ENCODE data around the gene LGR5. TPM values are rescaled to one million over a fixed set of nuclear protein-coding genes. Genes with fewer than 3 reads are reported as not detected.

LGR5 gene
- total and polyA plus RNA-seq, 9 donors, result 0.99 to 11.6 (median 6.3) TPM

- H3K4me1 ChIP-seq (ENCODE audit: control insufficient read depth, insufficient read depth, low read length), result no peaks in the 10 kb centered on the region
- no peaks in the 10 kb centered on the region for H3K36me3 ChIP-seq (ENCODE audit: control insufficient read depth, insufficient read depth, low read length)
- no peaks in the 10 kb centered on the region for H3K27me3 ChIP-seq (ENCODE audit: control insufficient read depth, insufficient read depth, low read length)
- WGBS (ENCODE audit: insufficient coverage), result 100% methylated on average over 1 of the region's 1 CpG
- H3K9me3 ChIP-seq (replicated peaks; ENCODE audit: control insufficient read depth, low read depth, low read length), result peaks cover 13% of the 10 kb centered on the region
- DNase-seq, result no peak
- H3K4me3 ChIP-seq (ENCODE audit: low read length), result no peak overlapping the region
- H3K27ac ChIP-seq (ENCODE audit: low read length), result no peak overlapping the region
These were observed 28.0 kb upstream of the LGR5 start for GRCh38 chr12:71411635-71412034.

GRCh38 chr12:71415336-71416231, 24.0 kb upstream of the LGR5 start:
- WGBS (ENCODE audit: insufficient coverage), result 20% methylated on average over 1 of the region's 7 CpGs
- Histone ChIP-seq H3K27ac (ENCODE audit: low read length) (no peak overlapping the region), H3K27me3 (ENCODE audit: control insufficient read depth, insufficient read depth, low read length) (no peaks in the 10 kb centered on the region), H3K9me3 (replicated peaks; ENCODE audit: control insufficient read depth, low read depth, low read length) (peaks cover 7% of the 10 kb centered on the region), H3K36me3 (ENCODE audit: control insufficient read depth, insufficient read depth, low read length) (no peaks in the 10 kb centered on the region), H3K4me1 (ENCODE audit: control insufficient read depth, insufficient read depth, low read length) (no peaks in the 10 kb centered on the region), H3K4me3 (ENCODE audit: low read length) (no peak overlapping the region)
- DNase-seq, result peak; percentile 64

GRCh38 chr12:71417181-71417580, 22.4 kb upstream of the LGR5 start:
- H3K4me3 ChIP-seq (ENCODE audit: low read length), result no peak overlapping the region
- H3K27me3 ChIP-seq (ENCODE audit: control insufficient read depth, insufficient read depth, low read length), result no peaks in the 10 kb centered on the region
- DNase-seq, result peak; percentile 52
- peaks cover 8% of the 10 kb centered on the region for H3K9me3 ChIP-seq (replicated peaks; ENCODE audit: control insufficient read depth, low read depth, low read length)
- no CpG with 5 or more reads among the region's 3 CpGs for WGBS (ENCODE audit: insufficient coverage)
- H3K27ac ChIP-seq (ENCODE audit: low read length), result peak overlapping the region; percentile 55
- H3K4me1 ChIP-seq (ENCODE audit: control insufficient read depth, insufficient read depth, low read length), result no peaks in the 10 kb centered on the region
- no peaks in the 10 kb centered on the region for H3K36me3 ChIP-seq (ENCODE audit: control insufficient read depth, insufficient read depth, low read length)

GRCh38 chr12:71420775-71421406, 18.7 kb upstream of the LGR5 start:
- Histone ChIP-seq H3K9me3 (replicated peaks; ENCODE audit: control insufficient read depth, low read depth, low read length) (peaks cover 4% of the 10 kb centered on the region), H3K36me3 (ENCODE audit: control insufficient read depth, insufficient read depth, low read length) (no peaks in the 10 kb centered on the region), H3K27me3 (ENCODE audit: control insufficient read depth, insufficient read depth, low read length) (no peaks in the 10 kb centered on the region), H3K4me3 (ENCODE audit: low read length) (no peak overlapping the region), H3K4me1 (ENCODE audit: control insufficient read depth, insufficient read depth, low read length) (no peaks in the 10 kb centered on the region), H3K27ac (ENCODE audit: low read length) (no peak overlapping the region)
- 77% methylated on average over 2 of the region's 2 CpGs for WGBS (ENCODE audit: insufficient coverage)
- no peak for DNase-seq

GRCh38 chr12:71425568-71426299, 13.9 kb upstream of the LGR5 start:
- no peak for DNase-seq
- no peak overlapping the region for H3K4me3 ChIP-seq (ENCODE audit: low read length)
- H3K27ac ChIP-seq (ENCODE audit: low read length), result no peak overlapping the region
- 100% methylated on average over 2 of the region's 4 CpGs for WGBS (ENCODE audit: insufficient coverage)
- no peaks in the 10 kb centered on the region for H3K36me3 ChIP-seq (ENCODE audit: control insufficient read depth, insufficient read depth, low read length)
- no peaks in the 10 kb centered on the region for H3K4me1 ChIP-seq (ENCODE audit: control insufficient read depth, insufficient read depth, low read length)
- H3K27me3 ChIP-seq (ENCODE audit: control insufficient read depth, insufficient read depth, low read length), result no peaks in the 10 kb centered on the region
- peaks cover 2% of the 10 kb centered on the region for H3K9me3 ChIP-seq (replicated peaks; ENCODE audit: control insufficient read depth, low read depth, low read length)

GRCh38 chr12:71426300-71427047, 13.1 kb upstream of the LGR5 start:
- H3K4me1 ChIP-seq (ENCODE audit: control insufficient read depth, insufficient read depth, low read length), result no peaks in the 10 kb centered on the region
- no peaks in the 10 kb centered on the region for H3K27me3 ChIP-seq (ENCODE audit: control insufficient read depth, insufficient read depth, low read length)
- H3K27ac ChIP-seq (ENCODE audit: low read length), result no peak overlapping the region
- H3K4me3 ChIP-seq (ENCODE audit: low read length), result no peak overlapping the region
- no peak for DNase-seq
- no peaks in the 10 kb centered on the region for H3K36me3 ChIP-seq (ENCODE audit: control insufficient read depth, insufficient read depth, low read length)
- no CpG with 5 or more reads among the region's 3 CpGs for WGBS (ENCODE audit: insufficient coverage)
- H3K9me3 ChIP-seq (replicated peaks; ENCODE audit: control insufficient read depth, low read depth, low read length), result no peaks in the 10 kb centered on the region

GRCh38 chr12:71430756-71431155, 8.8 kb upstream of the LGR5 start:
- Histone ChIP-seq H3K27me3 (ENCODE audit: control insufficient read depth, insufficient read depth, low read length) (no peaks in the 10 kb centered on the region), H3K4me1 (ENCODE audit: control insufficient read depth, insufficient read depth, low read length) (no peaks in the 10 kb centered on the region), H3K36me3 (ENCODE audit: control insufficient read depth, insufficient read depth, low read length) (no peaks in the 10 kb centered on the region), H3K4me3 (ENCODE audit: low read length) (no peak overlapping the region), H3K27ac (ENCODE audit: low read length) (no peak overlapping the region), H3K9me3 (replicated peaks; ENCODE audit: control insufficient read depth, low read depth, low read length) (peaks cover 1% of the 10 kb centered on the region)
- DNase-seq, result no peak
- no CpG with 5 or more reads among the region's 1 CpG for WGBS (ENCODE audit: insufficient coverage)

GRCh38 chr12:71431991-71432390, 7.6 kb upstream of the LGR5 start:
- Histone ChIP-seq H3K4me1 (ENCODE audit: control insufficient read depth, insufficient read depth, low read length) (no peaks in the 10 kb centered on the region), H3K27me3 (ENCODE audit: control insufficient read depth, insufficient read depth, low read length) (no peaks in the 10 kb centered on the region), H3K36me3 (ENCODE audit: control insufficient read depth, insufficient read depth, low read length) (no peaks in the 10 kb centered on the region), H3K9me3 (replicated peaks; ENCODE audit: control insufficient read depth, low read depth, low read length) (peaks cover 8% of the 10 kb centered on the region), H3K27ac (ENCODE audit: low read length) (no peak overlapping the region), H3K4me3 (ENCODE audit: low read length) (no peak overlapping the region)
- WGBS (ENCODE audit: insufficient coverage), result no CpG with 5 or more reads among the region's 3 CpGs
- DNase-seq, result no peak

- no peaks in the 10 kb centered on the region for H3K36me3 ChIP-seq (ENCODE audit: control insufficient read depth, insufficient read depth, low read length)
- H3K27me3 ChIP-seq (ENCODE audit: control insufficient read depth, insufficient read depth, low read length), result no peaks in the 10 kb centered on the region
- WGBS (ENCODE audit: insufficient coverage), result 100% methylated on average over 1 of the region's 5 CpGs
These were observed 6.7 kb upstream of the LGR5 start for GRCh38 chr12:71432936-71433335.

More at GRCh38 chr12:71432936-71433335, 6.7 kb upstream of the LGR5 start:
- H3K4me3 ChIP-seq (ENCODE audit: low read length), result no peak overlapping the region
- no peak overlapping the region for H3K27ac ChIP-seq (ENCODE audit: low read length)
- no peak for DNase-seq
- H3K4me1 ChIP-seq (ENCODE audit: control insufficient read depth, insufficient read depth, low read length), result no peaks in the 10 kb centered on the region
- H3K9me3 ChIP-seq (replicated peaks; ENCODE audit: control insufficient read depth, low read depth, low read length), result peaks cover 8% of the 10 kb centered on the region
